Adrenal gland (tissue), 5 donors: ENCODE data around the gene GPRIN2.

Experiments used
- CTCF ChIP-seq, 6 experiments: fragments of 450-650 bp in 4 of 6; fragments of 200-600 bp in 2 of 6; sonication (generic) in 1 of 6; IDR thresholded peaks; 1 replicate in 5 of 6; 2 replicates in 1 of 6; pipeline versions ENCODE4 v1.5.1 to v1.8.0; 2016 to 2021; ENCODE audit warnings: antibody characterized with exemption in 6 of 6, mild to moderate bottlenecking in 2 of 6, moderate library complexity in 1 of 6
- POLR2A ChIP-seq, 2 donors: fragments of 450-650 bp; IDR thresholded peaks; one replicate each; pipeline ENCODE4 v1.6.1; 2017; ENCODE audit warnings: antibody characterized with exemption in 2 of 2, mild to moderate bottlenecking in 2 of 2, moderate library complexity in 1 of 2
- donor health status: DM: no; HTN: no; CAD: no.

DNA sequence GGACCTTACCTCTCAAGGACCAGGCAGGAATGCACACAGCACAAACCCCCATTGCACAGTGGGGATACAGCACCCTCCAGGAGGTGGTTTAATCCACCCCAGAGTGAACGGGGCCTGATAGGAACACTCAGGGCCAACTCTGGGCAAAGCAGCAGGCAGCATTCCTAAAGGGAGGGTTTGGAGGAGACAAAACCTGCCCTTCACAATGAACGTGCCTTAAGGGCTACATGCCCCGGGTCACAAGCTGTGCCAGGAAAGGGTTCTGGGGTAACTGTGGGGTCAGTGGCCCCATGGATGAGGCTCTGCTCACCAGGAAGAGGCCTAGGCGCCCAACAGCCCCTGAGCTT lies 1.1 kb downstream of the GPRIN2 start:
- TF ChIP-seq CTCF (IDR thresholded peaks at IDR 0.05) (no peak), POLR2A (IDR thresholded peaks at IDR 0.05) (no peak)
